ENCODE results near the gene C7orf33. TPM values are rescaled to one million over a fixed set of nuclear protein-coding genes. Genes with fewer than 3 reads are reported as not detected.
"Not testable (repeated sequence)": the region's sequence is repeated elsewhere in the genome, so short reads cannot be mapped to it uniquely, and the experiment has no call there.

C7orf33 gene
- total RNA-seq, 4 donors from 2014 or later, result not detected

DNA sequence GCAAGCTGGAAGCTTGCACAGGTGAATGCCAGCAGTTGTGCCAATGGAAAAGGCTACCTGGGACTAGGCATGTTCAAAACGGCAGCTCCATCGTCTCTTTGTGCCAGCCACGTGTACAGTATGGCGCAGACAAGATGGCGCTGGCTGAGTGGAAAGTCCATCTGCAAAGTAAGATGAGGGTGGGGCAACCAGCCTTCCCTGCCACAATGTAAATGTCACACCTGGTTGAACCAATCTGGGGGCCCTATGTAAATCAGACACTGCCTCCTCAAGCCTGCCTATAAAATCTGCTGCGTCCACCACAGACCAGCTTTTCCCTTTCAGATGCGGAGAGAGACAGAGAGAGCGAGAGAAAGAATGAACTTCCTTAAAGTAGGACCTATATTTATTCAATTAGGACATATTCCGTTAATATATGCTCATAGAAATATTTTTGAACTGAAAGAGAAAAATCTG lies 18.5 kb upstream of the C7orf33 start:
- intact Hi-C loops (cut with DNase I; ENCODE audit: low total_unique reads) (no loop called here), in situ Hi-C loops (cut with MboI; ENCODE audit: low pct_ligation_motif_present in 1 of 4, low pct_unique_long_range_greater_than_20kb in 1 of 4, low sequenced_read_pairs in 3 of 4) (loop anchor here in 3 of 4 donors (10.0 kb wide), 2 partner anchors 383 to 393 kb away; no protein-coding TSS in a partner anchor)
- DNase-seq, result no peak
- Histone ChIP-seq H3K27ac (no peak overlapping the region), H3K4me1 (no peaks in the 10 kb centered on the region), H3K36me3 (no peaks in the 10 kb centered on the region), H3K27me3 (no peaks in the 10 kb centered on the region), H3K4me3 (no peak overlapping the region), H3K9me3 (no peaks in the 10 kb centered on the region)
- TF ChIP-seq POLR2A (IDR thresholded peaks at IDR 0.05) (no peak), EP300 (IDR thresholded peaks at IDR 0.05; ENCODE audit: low read depth) (no peak)
- 64 to 80% methylated on average over 4 to 9 of the region's 9 CpGs for WGBS, 2 donors (ENCODE audit: low coverage in 1 of 2)

DNA sequence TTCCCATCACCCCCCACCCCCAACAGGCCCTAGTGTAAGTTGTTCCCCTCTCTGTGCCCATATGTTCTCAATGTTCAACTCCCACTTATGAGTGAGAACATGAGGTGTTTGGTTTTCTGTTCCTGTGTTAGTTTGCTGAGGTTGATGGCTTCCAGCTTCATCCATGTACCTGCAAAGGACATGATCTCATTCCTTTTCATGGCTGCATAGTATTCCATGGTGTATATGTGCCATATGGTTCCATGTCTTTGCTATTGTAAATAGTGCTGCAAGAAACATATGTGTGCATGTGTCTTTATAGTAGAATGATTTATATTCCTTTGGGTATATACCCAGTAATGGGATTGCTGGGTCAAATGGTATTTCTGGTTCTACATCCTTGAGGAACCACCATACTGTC lies 17.0 kb upstream of the C7orf33 start:
- H3K27ac ChIP-seq; H3K9me3 ChIP-seq; H3K27me3 ChIP-seq; H3K4me3 ChIP-seq; intact Hi-C loops (cut with DNase I; ENCODE audit: low total_unique reads); H3K4me1 ChIP-seq; DNase-seq; H3K36me3 ChIP-seq: not testable (repeated sequence)
- in situ Hi-C loops (cut with MboI; ENCODE audit: low pct_ligation_motif_present in 1 of 4, low pct_unique_long_range_greater_than_20kb in 1 of 4, low sequenced_read_pairs in 3 of 4), result loop anchor here in 3 of 4 donors (10.0 kb wide), 2 partner anchors 381 to 391 kb away; no protein-coding TSS in a partner anchor

DNA sequence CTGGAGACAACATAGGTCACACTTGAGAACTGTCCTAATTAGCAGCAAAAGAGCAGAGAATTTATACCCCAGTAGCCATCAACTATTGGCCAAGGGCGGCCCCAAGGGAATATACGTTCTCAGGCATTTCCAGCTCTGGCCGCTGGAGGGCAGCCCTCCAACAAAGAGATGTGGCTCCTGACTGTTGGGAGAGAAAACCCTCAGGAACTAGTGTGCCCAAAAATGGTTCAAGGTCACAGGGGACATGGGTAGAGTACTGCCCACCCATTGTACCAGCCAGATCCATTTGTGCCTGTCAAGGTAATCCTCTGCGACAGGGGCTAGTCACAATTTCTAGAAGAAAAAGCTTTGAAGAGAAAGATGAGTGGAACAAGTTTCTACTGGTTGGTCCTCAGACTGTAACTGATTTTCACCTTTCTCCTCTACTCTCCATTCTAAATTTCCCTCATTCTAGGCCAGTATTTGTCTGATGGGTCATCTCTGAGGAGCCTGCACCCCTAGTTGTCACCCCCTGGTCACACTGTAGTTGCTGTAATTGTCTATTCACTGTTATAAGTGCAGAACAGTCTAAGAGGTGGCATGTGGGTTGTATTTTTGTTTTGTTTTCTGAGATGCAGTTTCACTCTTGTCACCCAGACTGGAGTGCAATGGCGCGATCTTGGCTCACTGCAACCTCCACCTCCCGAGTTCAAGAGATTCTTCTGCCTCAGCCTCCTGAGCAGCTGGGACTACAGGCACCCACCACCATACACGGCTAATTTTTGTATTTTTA lies 14.7 kb upstream of the C7orf33 start:
- no peak overlapping the region for H3K27ac ChIP-seq
- H3K27me3 ChIP-seq, result no peaks in the 10 kb centered on the region
- no peaks in the 10 kb centered on the region for H3K9me3 ChIP-seq
- in situ Hi-C loops (cut with MboI; ENCODE audit: low pct_ligation_motif_present in 1 of 4, low pct_unique_long_range_greater_than_20kb in 1 of 4, low sequenced_read_pairs in 3 of 4), result loop anchor here in 3 of 4 donors (10.0 kb wide), 2 partner anchors 379 to 389 kb away; no protein-coding TSS in a partner anchor
- no peak overlapping the region for H3K4me3 ChIP-seq
- intact Hi-C loops (cut with DNase I; ENCODE audit: low total_unique reads), result no loop called here
- peak; percentile 68 for DNase-seq
- TF ChIP-seq EP300 (IDR thresholded peaks at IDR 0.05; ENCODE audit: low read depth) (no peak), POLR2AphosphoS5 (IDR thresholded peaks at IDR 0.05) (no peak)
- TF ChIP-seq, protein P1, sequence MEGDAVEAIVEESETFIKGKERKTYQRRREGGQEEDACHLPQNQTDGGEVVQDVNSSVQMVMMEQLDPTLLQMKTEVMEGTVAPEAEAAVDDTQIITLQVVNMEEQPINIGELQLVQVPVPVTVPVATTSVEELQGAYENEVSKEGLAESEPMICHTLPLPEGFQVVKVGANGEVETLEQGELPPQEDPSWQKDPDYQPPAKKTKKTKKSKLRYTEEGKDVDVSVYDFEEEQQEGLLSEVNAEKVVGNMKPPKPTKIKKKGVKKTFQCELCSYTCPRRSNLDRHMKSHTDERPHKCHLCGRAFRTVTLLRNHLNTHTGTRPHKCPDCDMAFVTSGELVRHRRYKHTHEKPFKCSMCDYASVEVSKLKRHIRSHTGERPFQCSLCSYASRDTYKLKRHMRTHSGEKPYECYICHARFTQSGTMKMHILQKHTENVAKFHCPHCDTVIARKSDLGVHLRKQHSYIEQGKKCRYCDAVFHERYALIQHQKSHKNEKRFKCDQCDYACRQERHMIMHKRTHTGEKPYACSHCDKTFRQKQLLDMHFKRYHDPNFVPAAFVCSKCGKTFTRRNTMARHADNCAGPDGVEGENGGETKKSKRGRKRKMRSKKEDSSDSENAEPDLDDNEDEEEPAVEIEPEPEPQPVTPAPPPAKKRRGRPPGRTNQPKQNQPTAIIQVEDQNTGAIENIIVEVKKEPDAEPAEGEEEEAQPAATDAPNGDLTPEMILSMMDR (IDR thresholded peaks at IDR 0.05), result peak; percentile 68 to 83 (median 73)
- no peaks in the 10 kb centered on the region for H3K4me1 ChIP-seq
- no peaks in the 10 kb centered on the region for H3K36me3 ChIP-seq
- 40 to 80% methylated on average over 1 to 8 of the region's 8 CpGs for WGBS, 2 donors (ENCODE audit: low coverage in 1 of 2)

DNA sequence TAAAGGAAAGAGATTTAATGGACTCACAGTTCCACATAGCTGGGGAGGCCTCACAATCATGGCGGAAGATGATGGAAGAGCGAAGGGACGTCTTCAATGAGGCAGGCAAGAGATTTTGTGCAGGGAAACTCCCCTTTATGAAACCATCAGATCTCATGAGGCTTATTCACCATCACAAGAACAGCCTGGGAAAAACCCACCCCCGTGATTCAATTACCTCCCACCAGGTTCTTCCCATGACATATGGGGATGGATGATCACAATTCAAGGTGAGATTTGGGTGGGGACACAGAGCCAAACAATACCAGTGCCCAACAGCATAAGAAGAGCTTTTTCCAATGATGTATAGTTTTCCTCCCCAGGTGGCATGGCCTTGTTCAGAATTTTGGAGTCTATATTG lies 11.2 kb upstream of the C7orf33 start:
- intact Hi-C loops (cut with DNase I; ENCODE audit: low total_unique reads) (no loop called here), in situ Hi-C loops (cut with MboI; ENCODE audit: low pct_ligation_motif_present in 1 of 4, low pct_unique_long_range_greater_than_20kb in 1 of 4, low sequenced_read_pairs in 3 of 4) (loop anchor here in 3 of 4 donors (10.0 kb wide), 2 partner anchors 375 to 385 kb away; no protein-coding TSS in a partner anchor)
- no peaks in the 10 kb centered on the region for H3K27me3 ChIP-seq
- WGBS, 2 donors (ENCODE audit: low coverage in 1 of 2), result 85 to 96% methylated on average over 4 of the region's 4 CpGs
- H3K4me1 ChIP-seq, result no peaks in the 10 kb centered on the region
- no peak overlapping the region for H3K4me3 ChIP-seq
- no peak overlapping the region for H3K27ac ChIP-seq
- H3K36me3 ChIP-seq, result no peaks in the 10 kb centered on the region
- TF ChIP-seq EP300 (IDR thresholded peaks at IDR 0.05; ENCODE audit: low read depth) (no peak), POLR2AphosphoS5 (IDR thresholded peaks at IDR 0.05) (no peak), POLR2A (IDR thresholded peaks at IDR 0.05) (no peak)
- TF ChIP-seq, protein P1 (IDR thresholded peaks at IDR 0.05), result no peak
- H3K9me3 ChIP-seq, result no peaks in the 10 kb centered on the region
- DNase-seq, result no peak

DNA sequence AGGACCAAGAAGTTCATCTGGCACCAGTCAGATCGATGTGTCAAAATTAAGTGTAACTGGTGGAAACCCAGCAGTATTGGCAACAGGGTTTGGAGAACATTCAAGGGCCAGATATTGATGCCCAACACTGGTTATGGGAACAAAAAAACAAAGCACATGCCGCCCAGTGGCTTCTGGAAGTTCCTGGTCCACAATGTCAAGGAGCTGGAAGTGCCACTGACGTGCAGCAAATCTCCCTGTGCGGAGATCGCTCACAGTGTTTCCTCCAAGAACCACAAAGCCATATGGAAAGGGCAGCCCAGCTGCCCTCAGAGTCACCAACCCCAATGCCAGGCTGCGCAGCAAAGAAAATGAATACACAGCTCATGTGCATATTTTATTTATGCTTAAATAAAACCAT lies 10.1 kb upstream of the C7orf33 start:
- DNase-seq, result no peak
- no peaks in the 10 kb centered on the region for H3K36me3 ChIP-seq
- H3K9me3 ChIP-seq, result no peaks in the 10 kb centered on the region
- H3K27ac ChIP-seq, result no peak overlapping the region
- WGBS, 2 donors (ENCODE audit: low coverage in 1 of 2), result 86 to 92% methylated on average over 4 to 6 of the region's 6 CpGs
- TF ChIP-seq EP300 (IDR thresholded peaks at IDR 0.05; ENCODE audit: low read depth) (no peak), POLR2AphosphoS5 (IDR thresholded peaks at IDR 0.05) (no peak), POLR2A (IDR thresholded peaks at IDR 0.05) (no peak)
- TF ChIP-seq, protein P1 (IDR thresholded peaks at IDR 0.05), result no peak
- H3K4me1 ChIP-seq, result no peaks in the 10 kb centered on the region
- intact Hi-C loops (cut with DNase I; ENCODE audit: low total_unique reads), result no loop called here
- in situ Hi-C loops (cut with MboI; ENCODE audit: low pct_ligation_motif_present in 1 of 4, low pct_unique_long_range_greater_than_20kb in 1 of 4, low sequenced_read_pairs in 3 of 4), result no loop called here
- H3K27me3 ChIP-seq, result no peaks in the 10 kb centered on the region
- H3K4me3 ChIP-seq, result no peak overlapping the region

Measured in transverse colon (tissue), 4 donors.